LNCAP (cell line): ENCODE measurements around the gene PIGQ.
A peak's percentile ranks its signal among the peaks of the same experiment; 100 is the strongest.

Experiments used
- TF ChIP-seq, protein P1 (sequence below): fragments of 450-650 bp; IDR thresholded peaks from 2 replicates; pipeline ENCODE4 v1.5.1; 2017; ENCODE audit warnings: mild to moderate bottlenecking

PIGQ gene

DNA sequence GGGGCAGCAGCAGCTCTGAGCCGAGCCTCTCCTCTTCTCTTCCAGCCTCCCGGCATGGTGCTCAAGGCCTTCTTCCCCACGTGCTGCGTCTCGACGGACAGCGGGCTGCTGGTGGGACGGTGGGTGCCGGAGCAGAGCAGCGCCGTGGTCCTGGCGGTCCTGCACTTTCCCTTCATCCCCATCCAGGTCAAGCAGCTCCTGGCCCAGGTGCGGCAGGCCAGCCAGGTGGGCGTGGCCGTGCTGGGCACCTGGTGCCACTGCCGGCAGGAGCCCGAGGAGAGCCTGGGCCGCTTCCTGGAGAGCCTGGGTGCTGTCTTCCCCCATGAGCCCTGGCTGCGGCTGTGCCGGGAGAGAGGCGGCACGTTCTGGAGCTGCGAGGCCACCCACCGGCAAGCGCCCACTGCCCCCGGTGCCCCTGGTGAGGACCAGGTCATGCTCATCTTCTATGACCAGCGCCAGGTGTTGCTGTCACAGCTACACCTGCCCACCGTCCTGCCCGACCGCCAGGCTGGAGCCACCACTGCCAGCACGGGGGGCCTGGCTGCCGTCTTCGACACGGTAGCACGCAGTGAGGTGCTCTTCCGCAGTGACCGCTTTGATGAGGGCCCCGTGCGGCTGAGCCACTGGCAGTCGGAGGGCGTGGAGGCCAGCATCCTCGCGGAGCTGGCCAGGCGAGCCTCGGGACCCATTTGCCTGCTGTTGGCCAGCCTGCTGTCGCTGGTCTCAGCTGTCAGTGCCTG, 4.4 kb downstream of the PIGQ start:
- TF ChIP-seq, protein P1, sequence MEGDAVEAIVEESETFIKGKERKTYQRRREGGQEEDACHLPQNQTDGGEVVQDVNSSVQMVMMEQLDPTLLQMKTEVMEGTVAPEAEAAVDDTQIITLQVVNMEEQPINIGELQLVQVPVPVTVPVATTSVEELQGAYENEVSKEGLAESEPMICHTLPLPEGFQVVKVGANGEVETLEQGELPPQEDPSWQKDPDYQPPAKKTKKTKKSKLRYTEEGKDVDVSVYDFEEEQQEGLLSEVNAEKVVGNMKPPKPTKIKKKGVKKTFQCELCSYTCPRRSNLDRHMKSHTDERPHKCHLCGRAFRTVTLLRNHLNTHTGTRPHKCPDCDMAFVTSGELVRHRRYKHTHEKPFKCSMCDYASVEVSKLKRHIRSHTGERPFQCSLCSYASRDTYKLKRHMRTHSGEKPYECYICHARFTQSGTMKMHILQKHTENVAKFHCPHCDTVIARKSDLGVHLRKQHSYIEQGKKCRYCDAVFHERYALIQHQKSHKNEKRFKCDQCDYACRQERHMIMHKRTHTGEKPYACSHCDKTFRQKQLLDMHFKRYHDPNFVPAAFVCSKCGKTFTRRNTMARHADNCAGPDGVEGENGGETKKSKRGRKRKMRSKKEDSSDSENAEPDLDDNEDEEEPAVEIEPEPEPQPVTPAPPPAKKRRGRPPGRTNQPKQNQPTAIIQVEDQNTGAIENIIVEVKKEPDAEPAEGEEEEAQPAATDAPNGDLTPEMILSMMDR = no peak

DNA sequence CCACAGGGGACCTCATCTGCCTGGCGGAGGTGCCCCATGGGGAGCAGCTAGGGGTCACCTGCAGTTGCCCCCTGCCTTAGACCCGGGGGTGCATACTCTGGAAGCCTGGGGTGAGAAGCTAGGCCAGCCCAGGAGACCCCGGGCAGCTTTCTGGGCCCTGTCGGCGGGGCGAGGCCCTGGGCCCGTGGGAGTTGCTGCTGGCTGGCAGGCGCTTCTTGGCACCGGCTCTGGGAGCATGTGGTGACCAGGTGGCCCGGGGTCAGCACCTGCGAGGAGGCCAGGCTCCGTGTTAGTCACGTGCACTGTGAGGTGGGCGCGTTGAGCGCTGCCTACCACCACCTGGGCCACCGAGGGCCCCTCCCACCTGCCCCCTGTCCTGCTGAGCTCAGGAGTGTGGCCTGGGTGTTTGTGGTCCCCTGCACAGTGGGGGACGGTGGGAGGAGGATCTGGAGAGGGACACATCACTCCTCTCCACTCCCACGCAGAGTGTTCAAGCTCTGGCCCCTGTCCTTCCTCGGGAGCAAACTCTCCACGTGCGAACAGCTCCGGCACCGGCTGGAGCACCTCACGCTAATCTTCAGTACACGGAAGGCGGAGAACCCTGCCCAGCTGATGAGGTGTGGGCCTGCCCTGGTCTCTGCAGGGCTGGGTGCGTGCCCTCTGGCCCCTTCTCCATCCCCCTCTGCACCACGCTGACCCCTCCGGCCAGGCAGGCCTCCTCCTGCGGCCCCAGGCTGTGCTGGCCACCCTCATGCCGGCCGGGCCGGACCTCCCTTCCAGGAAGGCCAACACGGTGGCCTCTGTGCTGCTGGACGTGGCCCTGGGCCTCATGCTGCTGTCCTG, 5.8 kb downstream of the PIGQ start:
- TF ChIP-seq, protein P1 = no peak

DNA sequence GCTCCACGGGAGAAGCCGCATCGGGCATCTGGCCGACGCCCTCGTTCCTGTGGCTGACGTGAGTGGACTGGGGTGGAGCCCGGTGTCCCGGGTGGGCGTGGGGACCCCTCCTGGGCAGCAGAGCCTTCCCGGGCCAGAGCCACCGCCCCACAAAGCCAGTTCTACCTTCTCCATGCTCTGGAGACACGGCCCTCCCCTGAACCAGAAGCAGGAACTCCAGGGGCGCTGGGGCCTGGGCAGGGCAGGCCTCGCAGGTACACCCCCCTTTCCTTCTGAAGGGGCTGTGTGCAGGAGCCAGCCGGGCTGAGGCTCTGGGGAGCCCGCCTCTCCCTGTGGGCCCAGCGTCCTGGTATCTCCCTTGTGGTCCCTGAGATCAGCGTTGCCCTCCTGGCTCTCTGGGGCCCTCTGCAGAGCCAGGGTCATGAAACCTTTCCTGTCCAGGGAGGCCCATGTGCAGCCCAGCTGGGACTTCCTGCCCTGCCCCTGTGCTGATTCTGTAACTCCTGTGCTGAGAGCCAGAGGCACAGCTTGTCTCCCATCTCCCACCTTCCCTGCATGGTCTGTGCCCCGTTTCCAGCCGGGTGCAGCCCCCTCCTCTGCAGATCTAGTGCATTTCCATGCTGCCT, 6.5 kb downstream of the PIGQ start:
- TF ChIP-seq, protein P1 = no peak

DNA sequence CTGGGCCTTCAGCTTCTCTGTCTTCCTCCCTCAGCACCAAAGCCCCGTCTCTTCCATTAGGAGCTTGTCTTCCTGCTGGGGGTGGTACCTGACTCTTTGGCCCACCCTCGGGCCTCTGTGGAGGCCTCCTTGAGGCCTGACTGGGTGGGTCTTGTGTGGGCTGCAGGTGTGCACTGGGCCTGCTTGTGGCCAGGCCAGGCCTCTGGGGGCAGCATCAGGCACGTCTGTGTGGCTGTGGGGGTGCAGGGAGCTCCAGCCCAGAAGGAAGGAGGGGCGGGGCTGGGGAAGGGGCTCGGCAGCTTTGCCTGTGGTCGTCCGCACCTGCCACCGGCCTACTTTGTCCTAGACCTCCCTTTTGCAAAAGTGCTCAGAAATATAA, 7.0 kb downstream of the PIGQ start:
- TF ChIP-seq, protein P1 = 0 out of 2 replicates have a peak, but pooled peaks have one; percentile 8

DNA sequence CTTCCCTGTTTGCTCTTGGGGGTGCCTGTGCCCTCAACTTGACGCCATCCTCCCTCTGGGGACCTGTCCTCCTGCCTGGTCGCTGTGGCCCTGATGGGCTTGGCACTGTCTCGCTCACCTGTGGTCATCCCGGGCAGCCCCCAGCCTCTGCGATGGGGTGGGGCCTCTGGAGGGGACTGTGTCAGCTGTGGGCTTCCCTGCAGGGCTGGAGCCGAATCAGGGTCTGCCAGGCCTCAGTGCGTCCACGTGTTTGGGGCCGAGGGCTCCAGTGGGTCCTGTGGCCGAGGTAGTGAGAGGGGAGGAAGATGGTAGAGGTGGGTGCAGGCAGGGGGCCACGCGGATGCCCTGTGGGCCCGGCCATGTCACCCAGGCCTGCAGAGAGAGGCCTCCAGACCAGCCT, 8.0 kb downstream of the PIGQ start:
- TF ChIP-seq, protein P1 = no peak

DNA sequence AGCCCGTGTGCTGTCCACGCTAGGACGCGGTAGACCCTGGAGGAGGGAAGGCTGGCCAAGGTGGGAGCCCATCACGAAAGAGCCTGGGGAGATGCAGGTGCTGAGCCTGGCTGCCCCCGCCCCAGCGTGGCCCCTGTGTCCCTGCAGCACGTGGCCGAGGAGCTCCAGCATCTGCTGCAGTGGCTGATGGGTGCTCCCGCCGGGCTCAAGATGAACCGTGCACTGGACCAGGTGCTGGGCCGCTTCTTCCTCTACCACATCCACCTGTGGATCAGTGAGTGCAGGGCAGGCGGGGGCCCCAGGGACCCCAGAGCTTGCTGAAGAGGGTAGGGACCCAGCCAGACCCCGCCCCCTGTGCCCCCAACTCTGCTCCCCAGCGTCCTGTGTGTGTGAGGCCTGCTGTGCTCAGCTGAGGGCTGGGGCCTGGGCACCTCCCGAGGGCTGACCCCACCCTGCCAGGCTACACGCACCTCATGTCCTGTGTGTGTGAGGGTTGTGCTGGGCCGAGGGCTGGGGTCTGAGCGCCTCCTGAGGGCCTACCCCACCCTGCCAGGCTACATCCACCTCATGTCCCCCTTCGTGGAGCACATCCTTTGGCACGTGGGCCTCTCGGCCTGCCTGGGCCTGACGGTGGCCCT, 8.6 kb downstream of the PIGQ start:
- TF ChIP-seq, protein P1 = no peak

DNA sequence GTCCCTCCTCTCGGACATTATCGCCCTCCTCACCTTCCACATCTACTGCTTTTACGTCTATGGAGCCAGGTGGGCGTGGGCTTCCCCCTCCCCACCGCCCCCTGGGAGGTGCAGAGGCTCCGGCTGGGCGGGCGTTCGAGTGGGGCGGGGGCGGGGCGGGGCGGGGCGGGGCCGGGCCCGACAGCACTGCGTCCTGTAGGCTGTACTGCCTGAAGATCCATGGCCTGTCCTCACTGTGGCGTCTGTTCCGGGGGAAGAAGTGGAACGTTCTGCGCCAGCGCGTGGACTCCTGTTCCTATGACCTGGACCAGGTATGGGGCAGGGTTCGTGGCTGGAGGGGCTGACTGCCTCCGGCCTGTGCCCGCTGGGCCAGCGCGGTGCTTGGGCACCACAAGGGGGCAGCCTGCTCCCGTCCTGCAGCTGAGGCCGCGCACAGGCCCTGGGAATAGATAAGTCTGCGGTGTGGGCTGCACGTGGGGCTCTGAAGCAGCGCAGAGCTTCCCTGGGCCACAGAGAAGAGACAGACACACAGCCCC, 9.2 kb downstream of the PIGQ start:
- TF ChIP-seq, protein P1 = peak; percentile 85
